Hepatocyte (in vitro differentiated cells): ENCODE results near the gene KLHL26.

Source experiments
- EZH2 ChIP-seq: fragments of 200-600 bp; sonication (generic); IDR thresholded peaks from 2 replicates; pipeline ENCODE4 v1.6.1; 2016; ENCODE audit warnings: antibody characterized with exemption, mild to moderate bottlenecking, borderline replicate concordance
- EZH2phosphoT487 ChIP-seq: fragments of 200-600 bp; sonication (generic); IDR thresholded peaks from one replicate; pipeline ENCODE4 v1.6.1; 2018; ENCODE audit warnings: antibody characterized with exemption, mild to moderate bottlenecking, low read depth, moderate library complexity; ENCODE audit not compliant: unreplicated experiment, severe bottlenecking
- TF ChIP-seq, protein P1 (sequence below): fragments of 200-600 bp; sonication (generic); IDR thresholded peaks from 2 replicates; pipeline ENCODE4 v1.5.1; 2016; ENCODE audit warnings: antibody characterized with exemption, mild to moderate bottlenecking; ENCODE audit not compliant: poor library complexity

DNA sequence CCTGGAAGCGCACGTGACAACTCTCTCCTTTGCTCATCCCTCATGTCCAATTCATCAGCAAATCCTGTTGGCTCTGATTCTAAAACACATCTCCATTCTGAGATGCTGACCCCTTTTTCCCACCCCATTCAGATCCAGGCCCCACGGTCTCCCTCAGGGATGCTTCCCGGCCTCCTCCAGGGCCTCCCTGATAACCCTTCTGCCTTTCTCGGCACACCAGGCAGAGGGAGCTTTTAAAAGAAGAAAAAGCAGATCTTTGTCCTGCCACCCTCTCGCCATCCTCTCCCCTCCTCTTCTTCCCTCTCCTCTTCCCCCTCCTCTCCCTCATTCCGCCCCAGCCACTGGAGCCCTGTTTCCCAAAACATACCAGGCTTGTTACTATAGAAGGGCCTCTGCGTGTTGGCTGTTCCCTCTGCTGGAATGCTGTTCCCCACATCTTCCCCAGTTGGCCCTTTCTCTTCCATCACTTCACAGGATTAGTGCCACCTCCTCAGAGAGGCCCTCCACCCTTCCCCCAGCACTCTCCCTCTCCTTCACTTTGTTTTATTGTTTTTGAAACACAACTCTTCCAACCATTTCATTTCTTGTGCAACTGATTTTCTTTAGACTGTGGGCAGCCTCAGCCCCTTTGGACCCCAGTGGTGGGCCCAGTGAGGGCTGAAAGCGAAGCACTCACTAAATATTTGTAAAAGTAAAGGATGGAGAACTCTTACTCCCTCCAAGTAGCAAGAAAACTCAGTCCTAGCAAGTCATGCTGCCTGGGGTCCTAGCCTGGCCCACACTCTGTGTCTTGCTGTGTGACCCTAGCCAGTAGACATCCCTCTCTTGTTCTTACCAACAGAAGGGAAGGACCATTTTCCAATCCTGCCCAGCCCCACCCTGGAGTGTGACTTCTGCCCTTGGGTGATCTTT, 27.8 kb upstream of the KLHL26 start:
- TF ChIP-seq EZH2phosphoT487 (no peak), EZH2 (peak; percentile 19)
- TF ChIP-seq, protein P1, sequence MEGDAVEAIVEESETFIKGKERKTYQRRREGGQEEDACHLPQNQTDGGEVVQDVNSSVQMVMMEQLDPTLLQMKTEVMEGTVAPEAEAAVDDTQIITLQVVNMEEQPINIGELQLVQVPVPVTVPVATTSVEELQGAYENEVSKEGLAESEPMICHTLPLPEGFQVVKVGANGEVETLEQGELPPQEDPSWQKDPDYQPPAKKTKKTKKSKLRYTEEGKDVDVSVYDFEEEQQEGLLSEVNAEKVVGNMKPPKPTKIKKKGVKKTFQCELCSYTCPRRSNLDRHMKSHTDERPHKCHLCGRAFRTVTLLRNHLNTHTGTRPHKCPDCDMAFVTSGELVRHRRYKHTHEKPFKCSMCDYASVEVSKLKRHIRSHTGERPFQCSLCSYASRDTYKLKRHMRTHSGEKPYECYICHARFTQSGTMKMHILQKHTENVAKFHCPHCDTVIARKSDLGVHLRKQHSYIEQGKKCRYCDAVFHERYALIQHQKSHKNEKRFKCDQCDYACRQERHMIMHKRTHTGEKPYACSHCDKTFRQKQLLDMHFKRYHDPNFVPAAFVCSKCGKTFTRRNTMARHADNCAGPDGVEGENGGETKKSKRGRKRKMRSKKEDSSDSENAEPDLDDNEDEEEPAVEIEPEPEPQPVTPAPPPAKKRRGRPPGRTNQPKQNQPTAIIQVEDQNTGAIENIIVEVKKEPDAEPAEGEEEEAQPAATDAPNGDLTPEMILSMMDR, result no peak
